DMS79 treated with DMSO at 0.1 percent for 48 hours (cell line): ENCODE data around the gene SIGLEC7.
"Not testable (repeated sequence)": the region's sequence is repeated elsewhere in the genome, so short reads cannot be mapped to it uniquely, and the experiment has no call there.

Source experiments
- DNase-seq: peaks from one replicate; lab custom pipeline; 2025; lab: John Stamatoyannopoulos, UW

The SIGLEC7 gene

DNA sequence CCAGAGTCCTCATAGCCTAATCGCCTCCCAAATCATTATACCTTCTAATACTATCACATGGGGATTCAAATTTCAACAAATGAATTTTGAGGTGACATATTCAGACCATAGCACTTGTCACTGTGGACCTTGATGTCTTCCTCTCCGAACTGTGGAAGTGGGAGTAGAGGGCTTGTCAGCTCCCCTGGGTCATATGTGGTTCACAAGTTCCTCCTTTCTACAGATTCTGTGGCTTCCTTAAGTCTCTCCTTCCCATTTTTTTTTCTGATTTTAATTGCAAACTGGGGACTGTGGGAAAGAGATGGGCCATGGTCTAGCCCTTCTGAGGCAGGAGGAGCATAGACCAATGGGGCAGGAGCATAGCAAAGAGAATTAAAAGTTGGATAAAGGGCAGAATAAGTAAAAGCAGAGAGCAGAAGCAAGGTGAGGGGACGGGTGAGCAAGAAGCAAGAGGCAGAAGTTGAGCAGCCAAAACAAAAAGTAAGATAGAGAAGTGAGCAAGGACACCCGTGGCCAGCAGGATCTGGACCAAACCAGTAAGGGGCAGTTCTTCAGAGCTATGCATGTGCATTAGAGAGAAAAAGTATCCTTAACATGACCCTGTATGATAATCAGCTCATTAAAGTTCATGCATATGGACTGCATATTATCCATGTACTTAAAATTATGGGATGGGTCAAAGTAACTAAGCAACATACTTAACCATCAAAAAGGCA lies 2.6 kb upstream of the SIGLEC7 start:
- no peak for DNase-seq

GRCh38 chr19:51140441-51140840 lies 1.7 kb upstream of the SIGLEC7 start:
- no peak for DNase-seq

DNA sequence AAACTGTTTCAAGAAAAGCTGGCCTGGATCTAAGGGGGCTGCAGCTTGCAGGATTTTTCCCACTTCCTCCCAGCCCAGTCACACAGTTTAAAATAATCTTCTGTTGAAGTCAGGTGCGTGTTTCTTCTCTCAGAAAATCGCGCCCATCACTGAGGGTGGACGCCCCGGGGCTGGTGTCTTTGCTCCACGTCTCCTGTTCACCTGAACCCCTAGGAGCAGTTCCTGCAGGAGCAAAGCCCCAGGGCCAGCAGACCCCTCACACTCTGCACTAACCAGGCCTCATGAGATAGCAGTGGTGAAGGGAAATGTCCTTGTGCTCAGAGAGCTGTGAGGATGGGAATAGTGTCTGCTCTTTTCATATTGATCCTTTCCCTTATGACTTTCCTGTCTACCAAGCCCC lies 920 bp upstream of the SIGLEC7 start:
- no peak for DNase-seq

DNA sequence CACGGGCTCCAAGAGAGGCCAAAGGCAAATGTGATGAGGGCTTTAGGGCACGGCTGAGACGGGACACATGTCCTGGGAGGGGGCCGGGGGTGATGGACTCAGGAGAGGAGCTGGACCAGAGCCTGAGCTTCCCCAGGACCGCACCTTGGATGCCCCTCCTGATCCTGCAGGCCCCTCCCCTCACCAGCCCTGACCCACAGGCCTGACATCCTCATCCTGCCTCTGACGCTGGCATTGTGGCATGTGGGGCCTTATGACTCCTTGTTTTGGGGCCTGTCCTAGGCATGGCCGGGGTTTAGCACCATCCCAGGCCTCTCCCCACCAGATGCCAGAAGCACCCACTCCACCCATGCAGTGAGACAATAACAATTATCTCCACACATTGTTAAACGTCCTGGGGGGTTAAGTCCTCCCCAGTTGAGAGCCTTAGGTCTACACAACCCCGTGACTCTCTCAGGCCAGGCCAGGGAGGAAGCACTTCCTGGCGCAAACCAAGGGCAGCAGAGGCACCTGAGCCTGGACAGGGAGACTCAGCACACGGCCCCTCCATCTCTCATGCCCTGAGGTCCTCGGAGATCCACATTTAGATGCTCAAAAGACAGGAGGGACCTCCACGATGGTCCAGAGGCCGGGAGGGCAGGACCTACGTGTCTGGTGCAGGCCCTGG lies 841 bp downstream of the SIGLEC7 start:
- DNase-seq: not testable (repeated sequence)

DNA sequence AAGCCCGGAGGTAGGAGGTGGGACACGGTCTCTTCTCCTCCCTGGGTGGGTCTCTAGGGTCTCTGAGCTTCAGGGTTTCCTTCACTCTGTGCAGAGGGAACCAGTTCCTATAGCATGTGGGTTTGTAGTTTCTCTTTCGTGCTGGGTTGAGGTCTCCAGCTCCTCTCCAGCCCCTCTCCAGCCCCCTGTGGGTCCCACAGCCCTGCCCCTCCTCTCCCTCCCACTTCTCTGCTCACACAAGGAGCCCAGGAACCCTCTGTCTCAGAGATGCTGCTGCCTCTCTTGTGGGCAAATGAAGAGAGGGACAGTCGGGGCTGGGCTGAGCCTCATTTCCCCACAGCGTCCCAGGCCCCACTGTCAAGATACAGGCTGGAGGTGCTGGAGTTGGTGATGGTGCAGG lies 1.4 kb downstream of the SIGLEC7 start:
- no peak for DNase-seq

DNA sequence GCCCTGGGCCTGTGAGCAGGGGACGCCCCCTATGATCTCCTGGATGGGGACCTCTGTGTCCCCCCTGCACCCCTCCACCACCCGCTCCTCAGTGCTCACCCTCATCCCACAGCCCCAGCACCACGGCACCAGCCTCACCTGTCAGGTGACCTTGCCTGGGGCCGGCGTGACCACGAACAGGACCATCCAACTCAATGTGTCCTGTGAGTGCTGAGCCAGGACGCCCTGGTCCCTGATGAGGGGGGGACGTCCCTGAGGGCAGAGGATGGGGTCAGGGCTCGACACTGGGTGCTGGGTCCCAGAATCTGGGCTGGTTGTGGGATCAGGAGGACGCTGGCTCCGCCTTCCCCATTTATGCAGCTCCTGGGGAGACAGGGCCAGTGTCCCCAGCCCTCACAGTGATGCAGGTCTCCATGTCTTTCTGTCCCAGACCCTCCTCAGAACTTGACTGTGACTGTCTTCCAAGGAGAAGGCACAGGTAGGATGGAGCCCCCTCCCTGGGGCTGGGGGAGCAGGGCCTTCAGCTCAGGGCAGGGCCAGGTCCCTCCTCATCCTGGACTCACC lies 2.5 kb downstream of the SIGLEC7 start:
- DNase-seq: no peak

- no peak for DNase-seq
Measured at GRCh38 chr19:51145916-51146493, 3.9 kb downstream of the SIGLEC7 start.

GRCh38 chr19:51146751-51147150 lies 4.7 kb downstream of the SIGLEC7 start:
- no peak for DNase-seq

DNA sequence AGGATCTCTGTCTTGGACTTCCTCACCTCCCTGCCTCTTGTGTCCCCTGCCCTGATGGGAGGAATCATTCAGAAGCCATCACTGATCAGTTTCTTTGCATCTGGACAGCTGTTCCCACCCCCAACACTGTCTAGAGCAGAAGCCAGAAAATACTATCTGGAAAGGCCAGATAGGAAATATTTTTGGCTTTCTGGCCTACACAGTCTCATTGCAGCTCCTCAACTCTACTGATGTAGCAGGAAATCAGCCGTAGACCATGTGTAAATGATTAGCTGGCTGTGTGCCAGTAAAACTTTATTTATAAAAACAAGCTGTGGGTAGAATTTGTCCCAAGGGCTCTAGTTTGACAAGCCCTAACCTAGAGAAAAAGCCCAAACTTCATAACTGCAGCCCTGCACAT lies 5.6 kb downstream of the SIGLEC7 start:
- no peak for DNase-seq

DNA sequence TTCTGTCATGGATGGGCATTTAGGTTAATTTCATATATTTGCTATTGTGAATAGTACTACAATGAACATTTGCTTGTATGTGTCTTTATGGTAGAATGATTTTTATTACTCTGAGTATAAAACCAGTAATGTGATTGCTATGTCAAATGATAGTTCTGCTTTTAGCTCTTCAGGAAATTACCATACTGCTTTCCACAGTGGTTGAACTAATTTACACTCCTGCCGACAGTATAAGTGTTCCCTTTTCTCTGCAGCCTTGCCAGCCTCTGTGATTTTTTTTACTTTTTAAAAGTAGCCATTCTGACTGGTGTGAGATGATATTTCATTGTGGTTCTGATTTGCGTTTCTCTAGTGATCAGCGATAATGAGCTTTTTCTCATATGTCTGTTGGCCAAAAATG lies 6.5 kb downstream of the SIGLEC7 start:
- DNase-seq: no peak

DNA sequence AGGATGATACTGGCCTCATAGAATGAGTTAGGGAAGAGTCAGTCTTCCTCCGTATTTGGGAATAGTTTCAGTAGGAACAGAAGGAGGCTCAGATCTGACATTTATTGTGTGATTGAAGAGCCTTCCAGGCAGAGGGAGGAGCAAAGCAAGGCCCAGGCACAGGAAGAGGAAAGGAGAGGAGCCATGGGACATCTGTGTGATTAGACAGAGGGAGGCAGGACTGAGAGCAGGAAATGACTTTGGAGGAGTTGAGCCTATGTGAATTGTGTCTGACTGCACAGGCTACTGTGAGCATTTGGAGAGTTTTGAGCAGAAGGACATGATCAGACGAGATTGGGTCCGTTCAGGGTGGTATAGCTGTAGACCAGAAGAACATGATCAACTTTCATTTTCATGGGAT lies 8.5 kb downstream of the SIGLEC7 start:
- no peak for DNase-seq

- no peak for DNase-seq
Measured at GRCh38 chr19:51156710-51157109, 14.6 kb downstream of the SIGLEC7 start.

GRCh38 chr19:51157265-51157664 lies 15.2 kb downstream of the SIGLEC7 start:
- no peak for DNase-seq

DNA sequence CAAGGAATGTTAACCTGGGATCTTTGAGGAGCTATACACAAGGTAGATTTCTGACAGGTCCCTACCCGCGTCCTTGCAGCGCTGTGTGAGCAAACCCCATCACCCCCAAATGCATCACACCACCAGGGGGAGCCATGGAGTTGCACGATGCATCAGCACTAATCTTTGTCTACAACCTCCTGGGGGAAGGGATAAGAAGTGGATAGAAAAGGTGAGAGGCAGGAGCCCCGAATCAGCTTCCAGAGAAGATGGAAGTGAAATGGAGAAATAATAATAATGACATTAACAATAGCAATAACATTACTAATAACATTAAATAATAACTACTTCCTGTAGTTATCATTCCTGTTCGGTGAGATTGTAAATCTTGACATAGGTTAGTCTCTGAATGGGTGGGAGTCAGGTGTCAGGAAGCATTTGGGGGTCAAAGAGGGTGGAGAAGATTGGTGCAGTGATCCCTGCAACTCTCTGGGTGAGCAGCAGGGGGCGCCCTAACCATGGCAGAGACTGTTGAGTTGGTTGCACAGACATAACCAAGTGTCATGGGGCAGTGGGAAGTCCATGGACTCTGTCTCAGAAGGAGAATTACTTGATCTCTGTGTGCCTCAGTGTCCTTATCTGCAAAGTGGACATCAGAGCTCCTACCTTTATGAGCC lies 16.5 kb downstream of the SIGLEC7 start:
- DNase-seq: peak; percentile 6

- no peak for DNase-seq
Measured at GRCh38 chr19:51159656-51160055, 17.6 kb downstream of the SIGLEC7 start.

DNA sequence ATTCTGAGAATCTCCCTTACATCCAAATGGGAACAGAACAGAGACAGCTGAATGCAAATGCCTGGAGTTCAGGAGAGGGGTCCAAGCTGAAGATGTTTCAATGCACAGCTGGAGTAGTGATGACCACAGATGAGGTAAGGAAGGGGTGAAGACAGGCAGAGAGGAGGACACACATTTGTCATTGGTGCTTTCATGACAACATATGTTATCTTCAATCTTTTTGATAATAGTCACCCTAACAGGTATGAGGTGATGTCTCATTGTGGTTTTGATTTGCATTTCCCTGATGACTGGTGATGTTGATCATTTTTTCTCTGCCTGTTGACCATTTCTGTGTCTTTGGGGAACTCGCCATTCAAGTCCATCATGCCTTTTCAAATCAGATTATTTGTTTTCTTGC lies 19.2 kb downstream of the SIGLEC7 start:
- no peak for DNase-seq

GRCh38 chr19:51161867-51162496 lies 19.9 kb downstream of the SIGLEC7 start:
- DNase-seq: no peak

DNA sequence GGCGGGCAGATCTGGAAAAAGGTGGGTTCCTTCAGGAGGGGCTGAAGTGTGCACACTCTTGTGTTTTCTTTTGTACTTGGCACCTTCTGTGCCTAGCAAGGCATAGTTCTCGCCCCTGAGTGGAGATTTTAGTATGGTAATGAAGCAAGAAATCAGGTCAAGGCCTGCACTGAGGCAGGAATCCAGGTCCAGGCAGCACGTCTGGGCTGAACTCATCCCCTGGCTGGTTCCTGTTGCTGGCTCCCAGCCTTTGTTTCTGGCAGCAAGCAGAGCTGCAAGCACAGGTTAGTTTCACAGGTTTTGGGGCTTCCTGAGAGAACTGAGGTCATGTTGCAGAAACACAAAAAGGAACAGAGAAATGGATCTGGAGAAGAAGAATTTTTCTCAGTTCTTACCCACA lies 21.2 kb downstream of the SIGLEC7 start:
- DNase-seq: no peak

DNA sequence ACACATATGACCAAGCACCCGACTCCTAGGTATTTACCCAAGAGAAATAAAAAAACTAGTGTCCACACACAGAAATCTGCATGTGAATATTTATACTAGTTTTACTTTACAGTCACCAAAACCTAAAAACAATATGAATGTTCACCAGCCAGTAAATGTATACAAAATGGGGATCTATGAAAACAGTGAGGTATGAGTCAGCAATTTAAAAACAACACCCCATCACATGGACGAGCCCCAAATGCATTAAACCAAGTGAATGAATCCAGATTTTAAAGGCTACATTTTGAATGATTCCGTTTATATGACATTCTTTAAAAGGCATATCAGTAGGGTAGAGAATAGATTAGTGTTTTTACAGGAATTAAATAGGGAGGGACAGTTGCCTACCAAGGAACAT lies 22.1 kb downstream of the SIGLEC7 start:
- DNase-seq: no peak

DNA sequence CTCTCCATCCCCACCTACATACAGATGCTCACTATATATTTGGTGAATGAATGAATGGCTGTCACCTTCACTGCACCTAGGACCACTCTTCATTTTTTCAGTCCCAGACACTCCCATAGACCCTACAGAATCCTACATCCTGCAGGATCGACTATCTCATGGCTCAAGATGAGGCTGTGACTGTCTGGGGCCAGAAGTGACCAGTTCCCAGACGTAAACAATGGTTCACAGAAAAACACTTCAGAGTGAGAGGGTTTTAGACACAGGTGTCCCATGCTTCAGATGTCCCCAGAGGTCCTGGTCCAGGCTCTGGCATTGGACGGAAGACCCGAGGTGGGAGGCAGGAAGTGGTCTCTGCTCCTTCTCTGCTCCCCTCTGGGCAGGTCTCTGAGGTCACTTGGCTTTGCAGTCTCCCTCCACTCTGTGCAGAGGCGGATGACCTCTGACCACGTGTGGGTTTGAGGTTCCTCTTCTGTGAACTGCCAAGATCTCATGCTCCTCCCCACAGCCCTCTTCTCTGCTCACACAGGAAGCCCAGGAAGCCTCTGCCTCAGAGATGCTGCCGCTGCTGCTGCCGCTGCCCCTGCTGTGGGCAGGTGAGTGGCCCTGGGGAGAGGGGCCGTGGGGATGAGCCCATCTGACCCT lies 24.9 kb downstream of the SIGLEC7 start:
- no peak for DNase-seq

DNA sequence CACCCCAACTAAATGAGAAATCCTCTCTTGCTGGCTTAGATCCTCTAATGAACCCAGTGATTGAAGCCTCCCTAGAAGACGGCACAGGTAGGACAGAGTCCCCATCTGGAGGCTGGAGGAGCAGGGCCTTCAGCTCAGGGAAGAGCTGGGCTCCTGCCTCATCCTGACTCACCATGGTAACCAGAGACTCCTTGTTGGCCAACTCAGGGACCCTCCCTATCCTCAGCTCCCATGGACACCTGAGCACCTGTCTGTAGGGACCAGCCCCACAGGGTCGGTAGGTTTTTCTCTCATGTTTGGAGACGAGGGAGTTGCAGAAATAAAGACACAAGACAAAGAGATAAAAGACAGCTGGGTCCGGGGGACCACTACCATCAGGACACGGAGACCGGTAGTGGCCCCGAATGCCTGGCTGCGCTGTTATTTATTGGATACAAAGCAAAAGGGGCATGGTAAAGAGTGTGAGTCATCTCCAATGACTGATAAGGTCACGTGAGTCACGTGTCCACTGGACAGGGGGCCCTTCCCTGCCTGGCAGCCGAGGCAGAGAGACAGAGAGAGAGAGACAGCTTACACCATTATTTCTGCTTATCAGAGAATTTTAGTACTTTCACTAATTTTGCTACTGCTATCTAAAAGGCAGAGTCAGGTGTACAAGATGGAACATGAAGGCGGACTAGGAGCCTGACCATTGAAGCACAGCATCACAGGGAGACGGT lies 26.6 kb downstream of the SIGLEC7 start:
- DNase-seq: no peak
